ENCODE results near the gene ANTXR2.
"Not testable (repeated sequence)": the region's sequence is repeated elsewhere in the genome, so short reads cannot be mapped to it uniquely, and the experiment has no call there.

Gene ANTXR2

DNA sequence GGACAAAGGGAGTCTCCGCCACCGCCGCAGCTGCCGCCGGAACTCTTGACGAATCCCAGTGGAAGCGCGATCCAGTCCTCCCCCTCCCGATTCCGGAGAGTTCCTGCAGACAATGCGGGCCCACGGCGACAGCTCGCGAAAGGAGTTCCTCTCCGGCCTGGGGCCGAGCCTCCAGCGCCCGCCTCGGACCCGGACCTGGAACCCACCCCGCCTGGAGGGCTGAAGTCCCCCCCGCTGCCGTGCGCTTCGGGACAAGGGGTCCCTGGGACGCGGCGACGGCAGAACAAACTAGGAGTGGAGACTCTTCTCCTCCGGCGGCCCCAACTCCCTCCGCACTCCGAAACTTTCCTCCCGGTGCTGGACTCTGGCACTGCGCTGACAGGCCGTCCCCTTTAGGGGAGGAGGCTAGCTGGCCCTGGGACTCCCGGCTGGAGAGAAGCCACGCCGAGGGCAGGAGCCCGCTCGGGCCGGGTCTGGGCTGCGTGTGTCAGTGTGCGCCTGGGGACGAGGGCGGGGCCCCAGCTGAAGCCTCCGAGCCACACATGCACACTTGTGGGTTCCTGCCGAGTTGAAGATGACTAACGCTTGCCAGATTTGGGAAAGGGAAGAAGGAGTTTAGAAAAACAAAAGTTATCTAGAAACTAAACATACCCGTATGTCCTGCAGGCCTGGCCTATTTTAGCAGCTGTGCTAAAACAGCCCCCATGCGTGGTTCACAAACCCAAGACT, at the start of gene ANTXR2:
Gene ANTXR2 (minus strand): TSS at position 486 of the 729 bp plus-strand sequence. CDS start 669 bp downstream, outside the sequence.
- peak; percentile 62 to 63 for DNase-seq

DNA sequence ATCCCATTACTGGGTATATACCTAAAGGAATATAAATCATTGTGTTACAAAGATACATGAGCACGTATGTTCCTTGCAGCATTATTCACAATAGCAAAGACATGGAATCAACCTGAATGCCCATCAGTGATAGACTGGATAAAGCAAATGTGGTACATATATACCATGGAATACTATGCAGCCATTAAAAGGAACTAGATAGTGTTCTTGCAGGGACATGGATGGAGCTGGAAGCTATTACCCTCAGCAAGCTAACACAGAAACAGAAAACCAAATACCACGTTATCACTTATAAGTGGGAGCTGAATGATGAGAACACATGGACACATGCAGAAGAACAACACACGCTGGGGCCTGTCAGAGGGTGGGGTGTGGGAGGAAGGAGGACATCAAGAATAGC, 48.8 kb upstream of the ANTXR2 start:
- DNase-seq: not testable (repeated sequence)

DNA sequence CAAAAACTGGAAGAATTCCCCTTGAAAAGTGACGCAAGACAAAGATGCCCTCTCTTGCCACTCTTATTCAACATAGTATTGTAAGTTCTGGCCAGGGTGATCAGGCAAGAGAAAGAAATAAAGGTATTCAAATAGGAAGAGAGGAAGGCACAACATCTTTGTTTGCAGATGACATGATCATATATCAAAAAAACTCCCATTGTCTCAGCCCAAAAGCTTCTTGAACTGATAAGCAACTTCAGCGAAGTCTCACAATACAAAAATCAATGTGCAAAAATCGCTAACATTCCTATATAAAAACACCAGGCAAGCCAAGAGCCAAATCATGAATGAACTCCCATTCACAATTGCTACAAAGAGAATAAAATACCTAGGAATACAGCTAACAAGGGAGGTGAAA, 46.6 kb upstream of the ANTXR2 start:
- DNase-seq: not testable (repeated sequence)

DNA sequence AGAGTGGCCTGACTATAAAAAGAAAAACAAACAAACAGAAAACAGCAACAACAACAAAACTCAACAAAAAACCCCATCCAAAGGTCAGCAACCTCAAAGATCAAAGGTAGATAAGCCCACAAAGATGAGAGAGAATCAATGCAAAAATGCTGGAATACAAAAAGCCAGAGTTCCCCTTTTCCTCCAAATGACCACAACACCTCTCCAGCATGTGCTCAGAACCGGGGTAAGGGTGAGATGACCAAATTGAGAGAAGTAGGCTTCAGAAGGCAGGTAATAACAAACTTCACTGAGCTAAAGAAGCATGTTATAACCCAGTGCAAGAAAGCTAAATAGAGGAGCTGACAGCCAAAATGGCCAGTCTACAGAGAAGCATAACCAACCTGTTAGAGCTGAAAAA, 43.5 kb upstream of the ANTXR2 start:
- no peak for DNase-seq

DNA sequence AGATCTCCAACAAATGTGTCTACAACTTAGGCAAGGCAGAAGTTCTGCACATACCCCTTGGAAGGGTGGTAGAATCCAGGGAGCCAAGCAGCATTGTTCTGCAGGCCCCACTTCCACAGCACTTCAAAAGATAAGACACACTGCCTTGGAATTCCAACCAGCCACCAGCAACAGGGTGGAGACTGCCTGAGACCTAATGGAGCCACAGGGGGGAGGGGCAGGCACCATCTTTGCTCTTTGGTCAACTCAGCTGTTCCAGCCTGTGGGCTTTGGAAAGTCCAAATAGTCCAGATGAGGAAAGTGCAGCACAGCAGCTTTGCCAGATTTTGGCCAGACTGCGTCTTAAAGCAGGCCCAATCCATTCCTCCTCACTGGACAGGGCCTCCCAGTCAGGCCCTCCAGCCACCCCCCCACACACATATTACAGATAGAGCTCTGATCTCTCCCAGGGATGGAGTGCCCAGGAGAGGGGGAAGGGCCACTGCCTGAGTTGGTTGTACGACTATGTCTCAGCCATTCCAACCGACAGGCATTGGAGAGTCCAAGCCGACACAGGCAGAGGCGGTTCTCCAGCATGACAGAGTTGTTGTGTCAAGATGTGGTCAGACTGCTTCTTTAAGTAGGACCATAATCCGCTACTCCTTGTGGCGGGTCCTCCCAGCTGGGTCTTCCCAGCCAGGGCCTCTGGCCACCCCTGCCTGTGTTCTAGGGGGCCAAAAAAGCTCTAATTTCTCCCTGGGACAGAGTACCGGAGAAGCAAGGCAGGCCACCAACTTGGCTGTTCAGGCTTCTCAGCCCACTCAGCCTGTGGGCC, 42.5 kb upstream of the ANTXR2 start:
- DNase-seq: no peak

DNA sequence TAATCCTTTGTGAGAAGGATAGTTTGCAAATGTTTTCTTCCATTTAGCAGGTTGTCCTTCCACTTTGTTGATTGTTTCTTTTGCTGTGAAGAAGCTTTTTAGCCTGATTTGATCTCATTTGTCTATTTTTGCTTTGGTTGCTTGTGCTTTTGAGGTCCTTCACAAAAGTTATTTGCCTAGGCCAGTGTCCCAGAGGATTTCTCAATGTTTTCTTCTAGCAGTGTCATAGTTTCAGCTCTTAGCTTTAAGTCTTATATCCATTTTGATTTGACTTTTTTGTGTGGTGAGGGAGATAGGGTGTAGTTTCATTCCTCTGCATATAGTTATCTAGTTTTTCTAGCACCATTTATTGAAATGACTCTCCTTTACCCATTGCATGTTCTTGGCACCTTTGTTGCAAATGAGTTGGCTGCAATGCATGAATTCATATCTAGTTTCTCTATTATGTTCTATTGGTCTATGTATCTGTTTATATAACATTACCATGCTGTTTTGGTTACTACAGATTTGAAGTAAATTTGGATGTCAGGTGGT, 41.8 kb upstream of the ANTXR2 start:
- no peak for DNase-seq

DNA sequence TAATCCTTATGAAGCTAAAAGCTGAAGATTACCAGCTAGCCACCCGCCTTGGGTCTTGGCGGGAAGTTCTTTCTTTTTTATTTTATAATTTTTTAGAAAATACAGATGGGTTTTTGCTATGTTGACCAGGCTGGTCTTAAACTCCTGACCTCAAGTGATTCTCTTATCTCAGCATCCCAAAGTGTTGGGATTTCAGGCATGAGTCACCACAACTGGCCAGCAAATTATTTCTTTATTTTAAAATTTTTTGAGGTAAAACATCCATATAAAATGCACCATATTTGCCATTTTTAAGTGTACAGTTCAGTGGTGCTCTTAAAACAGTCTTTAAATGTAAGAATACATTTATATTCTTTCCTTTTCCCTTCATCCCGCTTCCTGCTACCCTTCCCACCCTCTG, 40.6 kb upstream of the ANTXR2 start:
- no peak for DNase-seq

DNA sequence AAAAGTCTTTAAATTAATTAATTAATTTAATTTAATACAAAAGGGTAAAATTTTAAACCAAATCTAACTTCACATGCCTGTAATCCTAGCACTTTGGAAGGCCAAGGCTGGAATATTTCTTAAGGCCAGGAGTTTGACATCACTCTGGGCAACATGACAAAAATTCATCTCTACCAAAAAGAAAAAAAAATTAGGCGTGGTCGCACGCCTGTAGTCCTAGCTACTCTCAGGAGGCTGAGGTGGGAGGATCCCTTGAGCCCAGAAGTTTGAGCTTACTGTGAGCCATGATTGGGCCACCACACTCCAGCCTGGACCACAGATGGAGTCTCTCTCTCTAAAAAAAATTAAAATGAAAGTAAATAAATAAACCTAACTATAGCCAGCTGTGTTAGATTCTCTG, 39.2 kb upstream of the ANTXR2 start:
- no peak for DNase-seq

DNA sequence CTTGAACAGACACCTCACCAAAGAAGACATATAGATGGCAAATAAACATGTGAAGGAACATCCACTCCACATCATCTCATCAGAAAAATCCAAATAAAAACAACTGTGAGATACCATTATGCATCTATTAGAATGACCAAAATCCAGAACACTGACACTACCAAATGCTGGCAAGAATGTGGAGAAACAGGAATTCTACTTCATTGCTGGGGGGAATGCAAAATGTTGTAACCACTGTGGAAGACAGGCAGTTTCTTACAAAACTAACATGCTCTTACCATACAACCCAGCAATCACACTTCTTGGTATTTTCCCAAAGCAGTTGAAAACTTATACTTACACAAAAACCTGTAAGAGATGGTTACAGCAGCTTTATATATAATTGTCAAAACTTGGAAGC, 38.2 kb upstream of the ANTXR2 start:
- DNase-seq: no peak

DNA sequence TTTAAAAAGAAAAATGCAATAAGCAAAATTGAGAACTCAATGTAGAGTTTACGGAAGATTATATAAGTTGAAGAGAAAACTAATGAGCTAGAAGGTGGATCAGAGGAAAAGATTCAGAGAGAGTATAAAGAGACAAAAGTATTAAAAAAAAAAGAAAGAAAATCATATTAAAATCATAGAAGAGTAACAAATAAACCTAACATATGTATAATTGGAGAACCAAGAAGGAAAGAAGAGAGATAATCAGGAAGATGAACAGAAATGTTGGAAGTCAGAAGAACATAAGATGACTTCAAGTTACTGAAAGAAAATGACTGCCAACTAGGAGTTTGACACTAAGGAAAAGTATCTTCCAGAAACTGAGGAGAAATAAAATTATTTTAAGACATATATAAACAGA, 34.3 kb upstream of the ANTXR2 start:
- no peak for DNase-seq

DNA sequence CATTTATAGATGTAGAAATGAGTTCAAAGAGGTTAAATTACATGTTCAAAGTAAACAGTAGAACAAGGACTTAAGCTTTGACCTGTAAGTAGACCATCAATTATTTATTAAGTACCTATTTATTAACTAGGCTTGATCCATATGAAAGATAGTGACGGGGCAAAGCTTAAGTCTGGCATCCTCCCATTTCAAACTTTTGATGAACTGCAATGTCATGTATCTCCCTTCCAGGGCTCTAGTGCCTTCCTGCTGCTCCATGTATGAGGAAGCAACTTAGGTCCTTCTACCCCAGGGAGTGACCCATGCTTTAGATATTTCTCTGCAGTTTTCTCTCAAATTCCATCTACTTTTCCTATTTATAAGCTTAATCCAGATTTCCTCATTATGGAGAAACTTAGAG, 31.9 kb upstream of the ANTXR2 start:
- DNase-seq: no peak

DNA sequence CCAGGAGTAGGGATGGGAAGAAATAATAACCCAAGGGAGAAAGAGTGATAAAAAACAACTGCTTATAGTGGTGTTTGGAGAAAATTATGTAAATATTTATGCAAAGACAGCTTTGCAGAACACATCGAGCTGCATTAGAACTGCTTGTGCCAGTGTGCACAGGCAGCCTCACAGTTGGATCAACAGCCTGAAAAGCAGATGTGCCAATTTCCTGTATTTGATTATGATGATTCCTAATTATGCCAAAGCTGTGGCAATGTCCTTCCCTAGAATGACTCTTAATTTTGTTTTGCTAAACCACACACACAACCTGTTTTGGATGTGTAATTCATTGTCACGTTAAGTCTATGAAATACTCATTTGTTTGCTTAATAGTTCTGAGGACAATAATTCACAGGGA, 30.6 kb upstream of the ANTXR2 start:
- DNase-seq: no peak

DNA sequence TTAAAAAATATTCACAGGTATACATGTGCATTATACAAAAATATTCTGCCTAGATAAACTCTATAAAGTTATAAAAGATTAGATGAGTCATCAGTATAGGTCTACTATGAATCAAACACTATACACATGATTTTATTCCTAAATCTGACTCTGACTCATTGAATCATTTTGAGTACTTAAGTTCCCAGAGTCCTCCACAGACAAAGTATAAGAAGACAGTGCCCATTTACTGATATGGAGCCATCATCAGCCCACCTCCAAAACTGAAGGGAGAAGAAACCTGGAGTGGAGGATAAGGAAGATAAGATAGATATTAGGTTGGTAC, 28.7 kb upstream of the ANTXR2 start:
- no peak for DNase-seq

DNA sequence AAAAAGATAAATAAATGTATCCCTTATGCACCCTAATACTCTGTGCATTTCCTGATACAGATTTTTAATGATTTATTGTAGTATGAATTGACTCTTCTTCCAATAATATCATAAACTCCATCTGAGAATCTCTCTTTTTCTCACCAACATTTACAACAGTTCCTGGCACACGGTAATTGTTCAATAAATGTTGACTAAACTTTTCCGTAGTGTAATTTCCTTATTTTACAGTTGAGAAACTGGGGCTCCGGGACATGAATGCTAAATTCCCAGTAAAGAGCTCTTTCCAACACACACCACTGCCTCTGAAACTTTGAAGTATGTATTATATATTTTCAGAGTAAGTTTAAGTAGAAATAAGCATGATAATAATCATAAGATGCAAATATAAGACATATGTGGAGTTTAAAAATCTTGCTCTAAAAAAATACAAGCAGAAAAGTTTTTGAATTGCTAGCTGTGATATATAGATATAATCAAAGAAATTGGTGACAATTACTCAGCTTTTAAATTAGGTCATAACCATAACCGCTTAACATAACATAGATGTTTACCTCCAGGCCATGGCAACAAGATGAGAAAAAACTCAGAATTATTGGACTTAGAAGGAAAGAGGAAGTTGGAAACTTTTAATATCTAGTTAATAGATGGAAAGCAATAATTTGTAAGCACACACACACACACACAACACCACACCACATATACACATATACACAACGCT, 28.2 kb upstream of the ANTXR2 start:
- DNase-seq: no peak

DNA sequence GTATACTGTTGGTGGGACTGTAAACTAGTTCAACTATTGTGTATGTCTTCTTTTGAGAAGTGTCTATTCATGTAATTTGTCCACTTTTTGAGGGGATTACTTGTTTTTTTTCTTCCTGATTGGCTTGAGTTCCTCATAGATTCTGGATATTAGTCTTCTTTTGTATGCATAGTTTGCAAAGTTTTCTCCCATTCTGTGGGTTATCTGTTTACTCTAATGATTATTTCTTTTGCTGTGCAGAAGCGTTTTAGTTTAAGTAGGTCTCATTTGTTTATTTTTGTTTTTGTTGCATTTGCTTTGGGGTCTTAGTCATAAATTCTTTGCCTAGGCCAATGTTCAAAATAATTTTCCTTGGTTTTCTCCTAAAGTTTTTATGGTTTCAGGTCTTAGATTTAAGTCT, 26.6 kb upstream of the ANTXR2 start:
- no peak for DNase-seq

DNA sequence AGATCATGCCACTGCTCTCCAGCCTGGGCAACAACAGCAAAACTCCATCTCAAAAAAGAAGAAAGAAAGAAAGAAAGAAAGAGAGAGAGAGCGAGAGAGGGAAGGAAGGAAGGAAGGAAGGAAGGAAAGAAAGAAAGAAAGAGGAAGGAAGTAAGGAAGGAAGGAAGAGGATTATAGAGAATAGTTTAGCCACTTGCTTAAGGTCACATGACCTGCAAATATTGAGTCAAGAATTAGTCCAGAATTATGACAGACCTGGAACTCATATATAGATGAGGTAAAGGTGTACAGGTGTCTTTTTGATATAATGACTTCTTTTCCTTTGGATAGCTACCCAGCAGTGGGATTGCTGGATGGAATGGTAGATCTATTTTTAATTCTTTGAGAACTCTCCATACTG, 25.6 kb upstream of the ANTXR2 start:
- DNase-seq: no peak

DNA sequence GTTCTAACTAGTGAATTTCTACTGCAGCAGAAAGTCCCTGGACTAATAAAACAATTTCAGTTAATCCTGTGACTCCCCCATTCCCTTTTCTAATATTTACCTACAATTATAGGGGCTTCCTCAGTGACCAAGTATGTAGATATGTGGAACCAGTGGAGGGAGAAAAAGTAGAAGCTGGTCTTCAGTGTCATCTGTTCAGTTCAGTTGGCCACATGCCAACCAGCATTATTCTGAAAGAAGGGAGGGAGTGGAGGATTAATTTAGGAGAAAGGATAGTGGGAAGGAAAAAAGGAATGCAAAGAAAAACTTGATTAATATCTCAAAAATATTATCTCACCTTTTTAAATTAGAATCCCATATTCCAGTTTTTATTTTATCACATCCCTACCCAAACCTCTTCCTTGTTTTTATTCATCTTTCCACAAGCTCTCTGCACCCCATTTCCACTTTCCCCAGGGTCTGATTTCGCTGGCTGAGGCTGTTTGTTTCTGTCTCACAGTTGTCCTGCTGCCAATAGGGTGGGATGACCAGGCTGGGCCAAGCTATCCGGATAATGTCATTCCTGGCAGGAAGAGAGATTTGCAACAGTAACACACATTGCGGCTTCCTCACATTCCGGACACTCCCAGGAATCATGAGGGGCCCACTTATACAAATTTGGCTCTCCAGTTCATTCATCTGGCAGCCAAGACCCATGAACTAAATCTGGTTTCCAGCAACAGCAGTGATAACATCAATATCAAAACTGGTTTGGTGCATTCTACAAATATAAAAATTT, 24.6 kb upstream of the ANTXR2 start:
- DNase-seq: no peak

DNA sequence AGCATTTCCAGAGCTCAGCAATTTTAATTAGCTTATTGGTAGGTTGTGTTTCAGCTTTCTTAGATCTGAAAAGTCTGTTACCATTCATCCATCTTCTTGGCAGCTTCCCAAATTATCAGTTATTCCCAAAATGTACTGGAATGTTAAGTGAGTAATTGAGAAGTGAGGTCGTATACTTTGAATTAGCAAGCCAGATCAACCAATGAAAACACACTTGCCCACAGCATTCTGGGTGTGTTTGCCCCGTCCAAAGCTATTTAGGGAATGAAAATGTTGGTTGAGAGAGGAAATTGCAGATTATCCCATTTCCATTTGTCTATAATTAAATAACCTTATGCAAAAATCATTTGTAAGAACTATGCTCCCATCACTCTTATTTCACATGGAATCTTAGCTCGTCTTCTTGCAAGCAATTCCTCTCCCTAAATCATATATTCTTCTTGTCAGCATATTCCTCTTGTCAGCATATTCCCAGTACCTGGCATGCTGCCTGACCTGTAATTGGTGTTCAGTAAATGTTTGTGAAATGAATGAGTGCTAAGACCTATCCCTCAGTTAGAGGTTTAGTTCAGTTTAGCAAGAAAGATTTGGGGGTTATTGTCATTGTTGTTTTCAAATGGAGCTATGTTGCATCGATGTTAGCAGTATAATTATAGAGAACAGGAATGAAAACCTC, 23.3 kb upstream of the ANTXR2 start:
- DNase-seq: no peak

DNA sequence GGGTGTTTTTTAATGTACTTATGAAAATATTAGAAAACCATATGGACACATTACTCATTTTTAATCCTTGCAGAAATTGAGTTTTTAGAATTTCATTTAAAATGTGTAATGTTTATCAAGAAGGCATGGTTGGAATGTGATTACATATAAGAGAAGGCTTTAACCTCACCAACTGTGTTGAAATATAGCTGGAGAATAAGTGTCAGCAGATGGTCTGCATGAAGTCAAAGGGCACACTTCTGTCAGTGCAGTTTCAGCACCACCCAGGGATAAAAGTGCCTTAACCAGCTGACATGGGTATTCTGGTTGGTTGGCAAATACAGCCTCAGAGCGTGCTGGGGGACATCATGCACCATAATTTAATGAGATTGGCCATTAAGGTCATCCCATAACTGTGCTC, 21.2 kb upstream of the ANTXR2 start:
- no peak for DNase-seq

DNA sequence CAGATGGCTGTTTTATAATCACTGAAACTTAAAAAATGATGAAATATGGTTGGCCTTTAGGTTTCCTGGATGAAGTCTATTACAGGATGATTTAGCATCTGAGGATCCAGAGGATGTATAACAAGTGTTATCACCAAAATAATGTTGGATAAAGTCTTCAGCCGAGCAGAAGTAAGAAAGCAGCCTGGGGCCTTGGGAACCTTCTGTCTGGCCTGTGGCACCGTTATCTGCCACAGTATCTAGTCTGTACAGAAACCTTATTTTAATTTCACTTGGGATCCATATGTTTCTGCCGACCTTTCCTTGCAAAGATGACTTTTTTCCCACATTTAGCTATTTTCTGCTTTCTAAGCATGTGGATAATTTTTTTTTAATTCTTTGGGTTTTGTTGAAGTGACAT, 20.5 kb upstream of the ANTXR2 start:
- no peak for DNase-seq

DNA sequence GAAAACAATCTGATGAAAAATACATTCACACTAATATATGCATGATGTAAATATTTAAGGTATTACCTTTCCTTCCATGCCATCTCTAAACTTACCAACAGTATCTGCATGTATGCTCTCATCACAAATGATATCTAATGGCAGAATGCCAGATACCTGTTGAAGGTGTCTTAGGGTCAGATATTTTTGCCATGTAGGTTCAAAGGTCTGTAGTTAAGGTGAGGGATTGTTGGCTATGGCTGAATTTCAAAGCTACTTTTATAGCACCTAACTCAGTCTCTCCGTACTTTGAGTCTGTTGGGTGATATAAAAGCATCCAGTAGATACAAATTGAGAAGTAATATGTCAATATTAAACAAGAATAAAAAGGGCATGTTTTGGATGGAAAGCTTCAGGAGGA, 19.8 kb upstream of the ANTXR2 start:
- no peak for DNase-seq

DNA sequence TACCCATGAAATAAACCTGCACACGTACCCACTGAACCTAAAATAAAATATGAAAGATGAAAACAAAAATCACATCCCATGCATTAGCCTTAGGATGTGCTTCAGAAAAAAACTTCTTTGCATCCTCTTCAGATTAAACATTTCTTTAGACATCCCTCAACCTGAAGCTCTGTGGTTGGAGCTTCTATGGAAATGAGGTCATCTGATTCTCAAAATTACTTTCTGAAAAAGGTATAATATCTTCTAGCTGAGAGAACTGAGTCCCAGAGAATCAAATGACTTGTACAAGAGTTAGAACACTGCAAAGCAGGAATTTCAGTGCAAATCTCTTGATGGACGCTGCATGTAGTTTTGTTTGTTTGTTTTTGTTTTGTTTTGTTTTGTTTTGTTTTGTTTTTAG, 19.1 kb upstream of the ANTXR2 start:
- DNase-seq: no peak
